GM18861 (cell line): Measurements from ENCODE around the gene FRMD8.
A peak's percentile ranks its signal among the peaks of the same experiment; 100 is the strongest.

Source experiments
- ATAC-seq: cut with Tn5 transposase; IDR thresholded peaks from one replicate; pipeline ENCODE4 v1.9.1; 2021; ENCODE audit not compliant: unreplicated experiment

FRMD8 gene

GRCh38 chr11:65424205-65425104 is 38.0 kb downstream of the FRMD8 start:
- ATAC-seq = no peak

GRCh38 chr11:65425105-65425970 is 38.9 kb downstream of the FRMD8 start:
- no peak for ATAC-seq

- peak; percentile 27 for ATAC-seq
These were observed 39.8 kb downstream of the FRMD8 start for GRCh38 chr11:65425971-65426838.

GRCh38 chr11:65426839-65427690 is 40.6 kb downstream of the FRMD8 start:
- no peak for ATAC-seq

- no peak for ATAC-seq
These were observed 41.5 kb downstream of the FRMD8 start for GRCh38 chr11:65427691-65428577.

- ATAC-seq = no peak
These were observed 42.2 kb downstream of the FRMD8 start for GRCh38 chr11:65428578-65429067.

GRCh38 chr11:65429068-65429681 is 42.7 kb downstream of the FRMD8 start:
- no peak for ATAC-seq

- no peak for ATAC-seq
These were observed 43.4 kb downstream of the FRMD8 start for GRCh38 chr11:65429724-65430405.

- no peak for ATAC-seq
These were observed 44.2 kb downstream of the FRMD8 start for GRCh38 chr11:65430406-65431217.

- ATAC-seq = no peak
These were observed 45.1 kb downstream of the FRMD8 start for GRCh38 chr11:65431451-65432099.

- ATAC-seq = no peak
These were observed 45.7 kb downstream of the FRMD8 start for GRCh38 chr11:65432100-65432650.

GRCh38 chr11:65432686-65433582 is 46.5 kb downstream of the FRMD8 start:
- ATAC-seq = no peak

- ATAC-seq = no peak
These were observed 47.2 kb downstream of the FRMD8 start for GRCh38 chr11:65433657-65434056.

GRCh38 chr11:65434057-65434666 is 47.7 kb downstream of the FRMD8 start:
- ATAC-seq = no peak
